Glutamatergic neuron (in vitro differentiated cells): ENCODE results near the gene HDAC11. TPM values are rescaled to one million over a fixed set of nuclear protein-coding genes. Genes with fewer than 3 reads are reported as not detected.

ENCODE experiments used
- DNase-seq: peaks from one replicate; pipeline ENCODE4 v3.0.0; 2022
- H3K27ac Mint-ChIP-seq: one replicate; pipeline ENCODE4 v1.8.0; 2020; ENCODE audit warnings: mild to moderate bottlenecking, mixed read lengths, inconsistent platforms; ENCODE audit not compliant: unreplicated experiment
- H3K27me3 Mint-ChIP-seq: one replicate; pipeline ENCODE4 v1.8.0; 2020; ENCODE audit warnings: mild to moderate bottlenecking, moderate library complexity, mixed read lengths, inconsistent platforms; ENCODE audit not compliant: unreplicated experiment
- H3K36me3 Mint-ChIP-seq: one replicate; pipeline ENCODE4 v1.8.0; 2020; ENCODE audit warnings: mild to moderate bottlenecking, mixed read lengths, inconsistent platforms; ENCODE audit not compliant: unreplicated experiment
- H3K4me1 Mint-ChIP-seq: one replicate; pipeline ENCODE4 v1.8.0; 2020; ENCODE audit warnings: mild to moderate bottlenecking, low read depth, mixed read lengths, inconsistent platforms; ENCODE audit not compliant: unreplicated experiment
- H3K4me3 Mint-ChIP-seq: one replicate; pipeline ENCODE4 v1.8.0; 2020; ENCODE audit warnings: mild to moderate bottlenecking, mixed read lengths, inconsistent platforms; ENCODE audit not compliant: unreplicated experiment
- H3K9me3 Mint-ChIP-seq: one replicate; pipeline ENCODE4 v1.8.0; 2020; ENCODE audit warnings: mild to moderate bottlenecking, moderate library complexity, mixed read lengths, inconsistent platforms; ENCODE audit not compliant: unreplicated experiment
- CTCF ChIP-seq: fragments of 200-600 bp; sonication (generic); IDR thresholded peaks from one replicate; pipeline ENCODE4 v1.5.0; 2021; ENCODE audit not compliant: partially characterized antibody, unreplicated experiment
- total RNA-seq: library from RNA; stranded (reverse); fragmentation: NEBNext Ultra II Directional; extraction: Animal tissue kit (Norgen Biotek cat#: 25700); gene quantifications from one replicate; pipeline ENCODE4 v1.2.1, GENCODE V29; 2021; ENCODE audit not compliant: unreplicated experiment

Gene HDAC11
- total RNA-seq, 1 donor from 2014 or later: 19.8 TPM

GRCh38 chr3:13457593-13457992 lies 22.5 kb upstream of the HDAC11 start:
- no peak for TF ChIP-seq CTCF
- H3K4me3 Mint-ChIP-seq: no peak overlapping the region
- no peaks in the 10 kb centered on the region for H3K36me3 Mint-ChIP-seq
- H3K9me3 Mint-ChIP-seq: peaks cover 3% of the 10 kb centered on the region
- DNase-seq: no peak
- no peak overlapping the region for H3K27ac Mint-ChIP-seq
- peaks cover 6% of the 10 kb centered on the region for H3K4me1 Mint-ChIP-seq
- no peaks in the 10 kb centered on the region for H3K27me3 Mint-ChIP-seq

GRCh38 chr3:13459605-13460340 lies 20.3 kb upstream of the HDAC11 start:
- peaks cover 1% of the 10 kb centered on the region for H3K9me3 Mint-ChIP-seq

GRCh38 chr3:13460341-13460736 lies 19.8 kb upstream of the HDAC11 start:
- Mint-ChIP-seq H3K4me3 (no peak overlapping the region), H3K9me3 (peaks cover 1% of the 10 kb centered on the region), H3K27ac (no peak overlapping the region), H3K4me1 (peaks cover 9% of the 10 kb centered on the region), H3K27me3 (peaks cover 2% of the 10 kb centered on the region), H3K36me3 (no peaks in the 10 kb centered on the region)
- no peak for TF ChIP-seq CTCF
- no peak for DNase-seq

More at GRCh38 chr3:13459605-13460340, 20.3 kb upstream of the HDAC11 start:
- Mint-ChIP-seq H3K36me3 (no peaks in the 10 kb centered on the region), H3K27me3 (no peaks in the 10 kb centered on the region), H3K4me3 (no peak overlapping the region), H3K4me1 (peaks cover 6% of the 10 kb centered on the region), H3K27ac (no peak overlapping the region)
- DNase-seq: no peak
- TF ChIP-seq CTCF: no peak

- DNase-seq: peak; percentile 88
- Mint-ChIP-seq H3K27ac (no peak overlapping the region), H3K4me1 (peaks cover 14% of the 10 kb centered on the region), H3K27me3 (peaks cover 3% of the 10 kb centered on the region), H3K9me3 (peaks cover 7% of the 10 kb centered on the region), H3K4me3 (no peak overlapping the region), H3K36me3 (no peaks in the 10 kb centered on the region)
- TF ChIP-seq CTCF: peak; percentile 93
These were observed 18.7 kb upstream of the HDAC11 start for GRCh38 chr3:13461169-13462124.

- Mint-ChIP-seq H3K4me3 (no peak overlapping the region), H3K36me3 (no peaks in the 10 kb centered on the region), H3K27me3 (peaks cover 3% of the 10 kb centered on the region), H3K9me3 (peaks cover 7% of the 10 kb centered on the region), H3K27ac (no peak overlapping the region), H3K4me1 (peaks cover 14% of the 10 kb centered on the region)
- DNase-seq: no peak
- TF ChIP-seq CTCF: no peak
These were observed 17.9 kb upstream of the HDAC11 start for GRCh38 chr3:13462125-13462629.
